Panc1 (cell line): Measurements from ENCODE around the gene RAPGEF1. TPM values are rescaled to one million over a fixed set of nuclear protein-coding genes. Genes with fewer than 3 reads are reported as not detected.

Experiments
- ATAC-seq: fragments of 200-7000 bp; cut with Tn5 transposase; 2 replicates; pipeline ENCODE4 v1.9.1; 2020; ENCODE audit warnings: mild to moderate bottlenecking, moderate library complexity
- BruUV-seq: library from RNA; stranded (reverse); fragments of 400-500 nt; replicated peaks from 2 replicates; lab custom pipeline; 2021; lab: Mats Ljungman, UMichigan
- CTCF ChIA-PET: fragments of 300-600 bp; sonication (Branson Sonifier 250); formaldehyde crosslinking; loops from one replicate; lab custom pipeline; 2022; ENCODE audit warnings: antibody characterized with exemption; lab: Charles Lee
- POLR2A ChIA-PET: fragments of 300-600 bp; sonication (Branson Sonifier 250); formaldehyde crosslinking; loops from one replicate; lab custom pipeline; 2022; ENCODE audit warnings: antibody characterized with exemption; lab: Charles Lee
- DNase-seq: peaks from one replicate; pipeline ENCODE4 v3.0.0-alpha.2; 2010; ENCODE audit warnings: low read depth, low spot score
- H3K27ac ChIP-seq: 2 replicates; pipeline ENCODE4 v1.5.1; 2011; ENCODE audit warnings: mild to moderate bottlenecking, low read length, inconsistent platforms
- H3K27me3 ChIP-seq: fragments of 200-500 bp; sonication (Bioruptor generic); 2 replicates; pipeline ENCODE4 v1.6.0; 2014; ENCODE audit warnings: low read length, inconsistent platforms; ENCODE audit not compliant: control insufficient read depth, insufficient read depth
- H3K36me3 ChIP-seq: fragments of 200-500 bp; sonication (Bioruptor generic); 2 replicates; pipeline ENCODE4 v1.5.1; 2014; ENCODE audit warnings: inconsistent platforms, mild to moderate bottlenecking, low read length, moderate library complexity; ENCODE audit not compliant: control insufficient read depth, insufficient read depth
- H3K4me1 ChIP-seq: 2 replicates; pipeline ENCODE4 v1.5.1; 2011; ENCODE audit warnings: inconsistent platforms, mild to moderate bottlenecking, low read length, moderate library complexity; ENCODE audit not compliant: control insufficient read depth, insufficient read depth
- H3K4me3 ChIP-seq, 2 experiments: 2 replicates each; pipeline ENCODE4 v1.5.1; 2011 to 2012; ENCODE audit warnings: low read depth in 2 of 2, low read length in 2 of 2, mild to moderate bottlenecking in 2 of 2, inconsistent platforms in 1 of 2, moderate library complexity in 1 of 2
- H3K9me3 ChIP-seq: fragments of 200-500 bp; sonication (Bioruptor generic); 2 replicates; pipeline ENCODE4 v1.5.1; 2014; ENCODE audit warnings: low read depth, mild to moderate bottlenecking, inconsistent platforms, low read length, moderate library complexity; ENCODE audit not compliant: control insufficient read depth, insufficient read depth
- POLR2AphosphoS5 ChIP-seq: IDR thresholded peaks from 2 replicates; pipeline ENCODE4 v1.6.1; 2012; ENCODE audit warnings: mild to moderate bottlenecking, low read depth, low read length, moderate library complexity
- REST ChIP-seq, 2 experiments: IDR thresholded peaks; 2 replicates each; pipeline ENCODE4 v1.6.1; 2011 to 2012; ENCODE audit warnings: low read depth in 2 of 2, control low read depth in 1 of 2, low read length in 1 of 2, mild to moderate bottlenecking in 1 of 2, moderate library complexity in 1 of 2; ENCODE audit not compliant: insufficient read depth in 1 of 2
- SIN3A ChIP-seq: IDR thresholded peaks from 2 replicates; pipeline ENCODE4 v1.6.1; 2012; ENCODE audit warnings: low read depth, mild to moderate bottlenecking, low read length, moderate library complexity, borderline replicate concordance; ENCODE audit not compliant: insufficient read depth
- TCF7L2 ChIP-seq: IDR thresholded peaks from 2 replicates; pipeline ENCODE4 v1.6.1; 2011; ENCODE audit warnings: mild to moderate bottlenecking, low read depth, low read length, inconsistent platforms
- in situ Hi-C: cut with HindIII; loops from 2 replicates; pipeline ENCODE4 v1.10.0; 2016; ENCODE audit warnings: low sequenced_read_pairs, low pct_unique_long_range_greater_than_20kb
- intact Hi-C: fragments of 100-400 bp; cut with micrococcal nuclease; formaldehyde crosslinking; loops from one replicate; pipeline ENCODE4 v1.10.0; 2022; ENCODE audit not compliant: unreplicated experiment
- total RNA-seq: library from RNA; stranded (reverse); gene quantifications from one replicate; pipeline ENCODE4 v1.2.1, GENCODE V29; 2021; ENCODE audit not compliant: unreplicated experiment
- TF ChIP-seq, protein P1 (sequence below): fragments of 450-650 bp; IDR thresholded peaks from 2 replicates; pipeline ENCODE4 v1.5.1; 2017; ENCODE audit warnings: mild to moderate bottlenecking

RAPGEF1 gene
- total RNA-seq, 1 experiment from 2014 or later = 86.8 TPM

- no peaks in the 10 kb centered on the region for H3K36me3 ChIP-seq
- H3K4me3 ChIP-seq = no peak overlapping the region
- no peak overlapping the region for H3K27ac ChIP-seq
- intact Hi-C loops (no loop called here), in situ Hi-C loops (no loop called here)
- H3K4me1 ChIP-seq = no peaks in the 10 kb centered on the region
- ChIA-PET CTCF (interaction anchor here (0.7 to 2.0 kb wide), 3 partner anchors 24 to 477 kb away, joined by 3 to 5 read pairs (median 3); no protein-coding TSS in a partner anchor), POLR2A (interaction anchor here (0.6 kb wide), 1 partner anchor 657 kb away, joined by 6 read pairs; no protein-coding TSS in a partner anchor)
- DNase-seq = no peak
- BruUV-seq = no TSS peak
- no peak for TF ChIP-seq REST (IDR thresholded peaks at IDR 0.05; ENCODE audit: insufficient read depth in 1 of 2, low read depth in 2 of 2, low read length in 1 of 2)
- no peak for TF ChIP-seq POLR2AphosphoS5
- TF ChIP-seq SIN3A = no peak
- TF ChIP-seq TCF7L2 = no peak
- TF ChIP-seq, protein P1, sequence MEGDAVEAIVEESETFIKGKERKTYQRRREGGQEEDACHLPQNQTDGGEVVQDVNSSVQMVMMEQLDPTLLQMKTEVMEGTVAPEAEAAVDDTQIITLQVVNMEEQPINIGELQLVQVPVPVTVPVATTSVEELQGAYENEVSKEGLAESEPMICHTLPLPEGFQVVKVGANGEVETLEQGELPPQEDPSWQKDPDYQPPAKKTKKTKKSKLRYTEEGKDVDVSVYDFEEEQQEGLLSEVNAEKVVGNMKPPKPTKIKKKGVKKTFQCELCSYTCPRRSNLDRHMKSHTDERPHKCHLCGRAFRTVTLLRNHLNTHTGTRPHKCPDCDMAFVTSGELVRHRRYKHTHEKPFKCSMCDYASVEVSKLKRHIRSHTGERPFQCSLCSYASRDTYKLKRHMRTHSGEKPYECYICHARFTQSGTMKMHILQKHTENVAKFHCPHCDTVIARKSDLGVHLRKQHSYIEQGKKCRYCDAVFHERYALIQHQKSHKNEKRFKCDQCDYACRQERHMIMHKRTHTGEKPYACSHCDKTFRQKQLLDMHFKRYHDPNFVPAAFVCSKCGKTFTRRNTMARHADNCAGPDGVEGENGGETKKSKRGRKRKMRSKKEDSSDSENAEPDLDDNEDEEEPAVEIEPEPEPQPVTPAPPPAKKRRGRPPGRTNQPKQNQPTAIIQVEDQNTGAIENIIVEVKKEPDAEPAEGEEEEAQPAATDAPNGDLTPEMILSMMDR = no peak
- H3K9me3 ChIP-seq = no peaks in the 10 kb centered on the region
- H3K27me3 ChIP-seq = no peaks in the 10 kb centered on the region
- no peak for ATAC-seq
Observed at GRCh38 chr9:131759017-131759647, 19.3 kb upstream of the RAPGEF1 start.

DNA sequence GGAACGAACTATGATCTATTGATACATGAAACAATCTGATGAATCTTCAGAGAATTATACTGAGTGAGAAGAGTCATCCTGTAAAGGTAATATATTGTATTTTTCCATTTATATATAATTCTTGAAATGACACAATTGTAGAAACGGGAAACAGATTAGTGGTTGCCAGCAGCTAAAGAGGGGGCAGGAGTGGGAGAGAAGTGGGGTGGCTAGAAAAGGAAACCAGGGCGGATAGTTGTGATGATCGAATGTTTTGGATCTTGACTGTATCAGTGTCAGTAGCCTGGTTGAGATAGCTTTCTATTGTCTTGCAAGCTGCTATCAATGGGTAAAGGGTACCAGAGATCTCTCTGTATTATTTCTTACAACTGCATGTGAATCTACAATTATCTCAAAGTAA, 17.7 kb upstream of the RAPGEF1 start:
- Histone ChIP-seq H3K27ac (no peak overlapping the region), H3K4me3 (no peak overlapping the region), H3K9me3 (no peaks in the 10 kb centered on the region), H3K27me3 (no peaks in the 10 kb centered on the region), H3K36me3 (no peaks in the 10 kb centered on the region), H3K4me1 (no peaks in the 10 kb centered on the region)
- ATAC-seq (no peak), DNase-seq (no peak)
- intact Hi-C loops (no loop called here), in situ Hi-C loops (no loop called here)
- ChIA-PET CTCF (interaction anchor here (0.6 to 0.7 kb wide), 4 partner anchors 15 to 483 kb away, joined by 3 to 4 read pairs (median 4); no protein-coding TSS in a partner anchor), POLR2A (interaction anchor here (0.7 kb wide), 1 partner anchor 210 kb away, joined by 9 read pairs; no protein-coding TSS in a partner anchor)
- TF ChIP-seq, protein P1 = no peak
- TF ChIP-seq TCF7L2 (no peak), SIN3A (no peak), POLR2AphosphoS5 (no peak), REST (IDR thresholded peaks at IDR 0.05; ENCODE audit: insufficient read depth in 1 of 2, low read depth in 2 of 2, low read length in 1 of 2) (no peak)
- BruUV-seq = no TSS peak
